Spleen (tissue), 7 donors: Measurements from ENCODE around the gene FOXL2NB.
"Not testable (repeated sequence)": the region's sequence is repeated elsewhere in the genome, so short reads cannot be mapped to it uniquely, and the experiment has no call there.

ENCODE experiments used
- POLR2AphosphoS5 ChIP-seq, 3 donors: sonication (generic); formaldehyde crosslinking; IDR thresholded peaks; one replicate each; pipeline ENCODE4 v1.5.1; 2017; ENCODE audit warnings: antibody characterized with exemption in 3 of 3
- TF ChIP-seq, protein P1 (sequence below), 11 experiments: fragments of 200-600 bp in 7 of 11; fragments of 450-650 bp in 4 of 11; sonication (generic) in 4 of 11; IDR thresholded peaks in 8 of 11; conservative IDR thresholded peaks in 3 of 11; 1 replicate in 7 of 11; 2 replicates in 4 of 11; pipeline versions ENCODE4 v1.4.0 to v1.8.0; 2016 to 2021; ENCODE audit warnings: antibody characterized with exemption in 11 of 11, inconsistent platforms in 4 of 11, mild to moderate bottlenecking in 1 of 11
- donor health status: DM: no; HTN: no; CAD: no; lungs with moderate emphysema.
- donor health status: DM: no; HTN: no; CAD: no.
- donor health status: DM: no; HTN: no; CAD: no.

- TF ChIP-seq, protein P1, sequence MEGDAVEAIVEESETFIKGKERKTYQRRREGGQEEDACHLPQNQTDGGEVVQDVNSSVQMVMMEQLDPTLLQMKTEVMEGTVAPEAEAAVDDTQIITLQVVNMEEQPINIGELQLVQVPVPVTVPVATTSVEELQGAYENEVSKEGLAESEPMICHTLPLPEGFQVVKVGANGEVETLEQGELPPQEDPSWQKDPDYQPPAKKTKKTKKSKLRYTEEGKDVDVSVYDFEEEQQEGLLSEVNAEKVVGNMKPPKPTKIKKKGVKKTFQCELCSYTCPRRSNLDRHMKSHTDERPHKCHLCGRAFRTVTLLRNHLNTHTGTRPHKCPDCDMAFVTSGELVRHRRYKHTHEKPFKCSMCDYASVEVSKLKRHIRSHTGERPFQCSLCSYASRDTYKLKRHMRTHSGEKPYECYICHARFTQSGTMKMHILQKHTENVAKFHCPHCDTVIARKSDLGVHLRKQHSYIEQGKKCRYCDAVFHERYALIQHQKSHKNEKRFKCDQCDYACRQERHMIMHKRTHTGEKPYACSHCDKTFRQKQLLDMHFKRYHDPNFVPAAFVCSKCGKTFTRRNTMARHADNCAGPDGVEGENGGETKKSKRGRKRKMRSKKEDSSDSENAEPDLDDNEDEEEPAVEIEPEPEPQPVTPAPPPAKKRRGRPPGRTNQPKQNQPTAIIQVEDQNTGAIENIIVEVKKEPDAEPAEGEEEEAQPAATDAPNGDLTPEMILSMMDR (IDR thresholded peaks at IDR 0.05 in 8 of 11, conservative IDR thresholded peaks at IDR 0.05 in 3 of 11): not testable (repeated sequence)
- not testable (repeated sequence) for TF ChIP-seq POLR2AphosphoS5 (IDR thresholded peaks at IDR 0.05)
These were observed 24.6 kb upstream of the FOXL2NB start for GRCh38 chr3:138922400-138922799.
